Karpas-422 (cell line): ENCODE data around the gene ENGASE. TPM values are rescaled to one million over a fixed set of nuclear protein-coding genes. Genes with fewer than 3 reads are reported as not detected.

Source experiments
- DNase-seq: peaks from one replicate; pipeline ENCODE4 v3.0.0-alpha.2; 2015
- H2AFZ ChIP-seq: fragments of 200-600 bp; sonication (generic); 2 replicates; pipeline ENCODE4 v1.6.1; 2014; ENCODE audit warnings: antibody characterized with exemption, low read length, mixed read lengths
- H3K27ac ChIP-seq: fragments of 200-600 bp; sonication (generic); 2 replicates; pipeline ENCODE4 v1.5.1; 2014; ENCODE audit warnings: mild to moderate bottlenecking, low read length, moderate library complexity
- H3K27me3 ChIP-seq: fragments of 200-600 bp; sonication (generic); 2 replicates; pipeline ENCODE4 v1.6.1; 2014; ENCODE audit warnings: low read length, mixed read lengths
- H3K36me3 ChIP-seq: fragments of 200-600 bp; sonication (generic); 2 replicates; pipeline ENCODE4 v1.6.1; 2014; ENCODE audit warnings: low read length, mixed read lengths; ENCODE audit not compliant: insufficient read depth
- H3K4me1 ChIP-seq: fragments of 200-600 bp; sonication (generic); 2 replicates; pipeline ENCODE4 v1.6.1; 2014; ENCODE audit warnings: mild to moderate bottlenecking, low read length, mixed read lengths
- H3K4me2 ChIP-seq: fragments of 200-600 bp; sonication (generic); 2 replicates; pipeline ENCODE4 v1.6.1; 2014; ENCODE audit warnings: low read length, low read depth, mild to moderate bottlenecking; ENCODE audit not compliant: poor library complexity, severe bottlenecking
- H3K4me3 ChIP-seq: fragments of 200-600 bp; sonication (generic); 2 replicates; pipeline ENCODE4 v1.5.1; 2014; ENCODE audit warnings: mild to moderate bottlenecking, antibody characterized with exemption, low read length, mixed read lengths
- H3K79me2 ChIP-seq: fragments of 200-600 bp; sonication (generic); 2 replicates; pipeline ENCODE4 v1.6.1; 2014; ENCODE audit warnings: mild to moderate bottlenecking, low read length, mixed read lengths
- H3K9ac ChIP-seq: fragments of 200-600 bp; sonication (generic); 2 replicates; pipeline ENCODE4 v1.6.0; 2014; ENCODE audit warnings: low read length
- H3K9me2 ChIP-seq: fragments of 200-600 bp; sonication (generic), shearing (Covaris generic); replicated peaks from 2 replicates; pipeline ENCODE4 v1.6.0; 2014; ENCODE audit warnings: mild to moderate bottlenecking, low read length, moderate library complexity; ENCODE audit not compliant: insufficient read depth
- H3K9me3 ChIP-seq: fragments of 300-700, 200-600 bp; sonication (generic); 2 replicates; pipeline ENCODE4 v1.6.1; 2014; ENCODE audit warnings: low read length, mixed read lengths
- H4K20me1 ChIP-seq: fragments of 200-600 bp; sonication (generic); 2 replicates; pipeline ENCODE4 v1.6.1; 2014; ENCODE audit warnings: mild to moderate bottlenecking, antibody characterized with exemption, low read length, low read depth; ENCODE audit not compliant: insufficient read depth
- total RNA-seq: library from RNA; depleted of rRNA; stranded (reverse); fragments of >200 nt; shearing (Covaris generic); gene quantifications from 2 replicates; pipeline ENCODE4 v1.2.3, GENCODE V29; 2014; ENCODE audit warnings: low replicate concordance

Gene ENGASE
- total RNA-seq, 1 experiment from 2014 or later = 11.0 TPM

DNA sequence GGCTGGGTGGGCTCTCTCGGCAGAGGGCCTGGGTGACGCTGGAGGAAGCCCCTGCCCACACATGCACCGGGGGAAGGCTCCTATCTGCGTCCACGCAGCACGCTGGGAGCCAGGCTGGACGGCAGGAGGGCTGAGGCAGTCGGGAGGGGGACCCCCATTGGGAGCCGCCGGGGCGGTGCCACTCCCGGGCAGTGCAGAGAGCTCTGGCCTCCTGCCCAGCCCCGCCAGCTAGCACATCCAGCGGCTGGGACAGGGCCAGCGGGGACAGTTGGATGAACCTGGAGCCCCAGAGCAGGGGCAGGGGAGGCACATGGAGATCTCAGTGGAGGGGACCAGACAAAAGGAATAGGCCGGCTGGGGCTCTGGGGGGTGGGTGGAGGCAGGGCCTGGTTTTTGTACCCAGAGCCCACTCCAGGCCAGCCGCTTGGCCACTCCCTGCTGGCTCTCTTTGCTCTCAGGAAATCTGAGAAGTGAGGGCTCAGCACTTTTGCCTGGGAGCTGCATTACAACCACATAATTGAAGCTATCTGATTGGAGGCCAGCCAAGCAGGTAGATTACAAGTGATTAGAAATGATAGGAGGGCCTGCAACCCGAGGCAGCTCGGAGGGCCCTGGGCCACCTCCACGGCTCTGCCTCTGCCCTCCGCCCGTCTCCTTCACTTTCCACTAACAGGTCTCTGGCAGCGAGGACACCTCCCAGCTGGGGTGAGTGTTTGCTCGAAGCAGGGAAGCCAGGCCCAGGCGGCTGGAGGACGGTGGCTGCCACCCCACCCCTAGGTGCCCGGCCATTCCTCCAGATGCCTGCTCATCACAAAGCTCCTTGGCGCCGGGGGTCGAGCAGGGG, 40.1 kb downstream of the ENGASE start:
- Histone ChIP-seq H3K4me2 (no peak overlapping the region), H3K9me3 (no peaks in the 10 kb centered on the region), H3K9me2 (no peaks in the 10 kb centered on the region), H3K79me2 (no peaks in the 10 kb centered on the region), H4K20me1 (no peaks in the 10 kb centered on the region; the same call in 1 of the 2 replicates), H3K4me3 (no peak overlapping the region), H3K36me3 (no peaks in the 10 kb centered on the region), H3K27me3 (no peaks in the 10 kb centered on the region), H3K4me1 (no peaks in the 10 kb centered on the region), H3K9ac (no peak overlapping the region), H2AFZ (no peak overlapping the region), H3K27ac (no peak overlapping the region)
- no peak for DNase-seq

GRCh38 chr17:79115487-79115886, 40.9 kb downstream of the ENGASE start:
- Histone ChIP-seq H3K4me3 (no peak overlapping the region), H2AFZ (no peak overlapping the region), H3K4me1 (no peaks in the 10 kb centered on the region), H3K9ac (no peak overlapping the region), H3K9me3 (no peaks in the 10 kb centered on the region), H3K36me3 (no peaks in the 10 kb centered on the region), H4K20me1 (no peaks in the 10 kb centered on the region; the same call in 1 of the 2 replicates), H3K79me2 (no peaks in the 10 kb centered on the region), H3K9me2 (no peaks in the 10 kb centered on the region), H3K4me2 (no peak overlapping the region), H3K27me3 (no peaks in the 10 kb centered on the region), H3K27ac (no peak overlapping the region)
- no peak for DNase-seq

GRCh38 chr17:79116575-79117368, 42.1 kb downstream of the ENGASE start:
- DNase-seq = peak; percentile 51
- Histone ChIP-seq H3K27me3 (no peaks in the 10 kb centered on the region), H2AFZ (no peak overlapping the region), H3K9ac (no peak overlapping the region), H3K36me3 (no peaks in the 10 kb centered on the region), H3K79me2 (no peaks in the 10 kb centered on the region), H3K4me3 (no peak overlapping the region), H3K4me2 (no peak overlapping the region), H3K9me3 (no peaks in the 10 kb centered on the region), H3K4me1 (no peaks in the 10 kb centered on the region), H3K27ac (no peak overlapping the region), H3K9me2 (no peaks in the 10 kb centered on the region), H4K20me1 (no peaks in the 10 kb centered on the region; the same call in 1 of the 2 replicates)

DNA sequence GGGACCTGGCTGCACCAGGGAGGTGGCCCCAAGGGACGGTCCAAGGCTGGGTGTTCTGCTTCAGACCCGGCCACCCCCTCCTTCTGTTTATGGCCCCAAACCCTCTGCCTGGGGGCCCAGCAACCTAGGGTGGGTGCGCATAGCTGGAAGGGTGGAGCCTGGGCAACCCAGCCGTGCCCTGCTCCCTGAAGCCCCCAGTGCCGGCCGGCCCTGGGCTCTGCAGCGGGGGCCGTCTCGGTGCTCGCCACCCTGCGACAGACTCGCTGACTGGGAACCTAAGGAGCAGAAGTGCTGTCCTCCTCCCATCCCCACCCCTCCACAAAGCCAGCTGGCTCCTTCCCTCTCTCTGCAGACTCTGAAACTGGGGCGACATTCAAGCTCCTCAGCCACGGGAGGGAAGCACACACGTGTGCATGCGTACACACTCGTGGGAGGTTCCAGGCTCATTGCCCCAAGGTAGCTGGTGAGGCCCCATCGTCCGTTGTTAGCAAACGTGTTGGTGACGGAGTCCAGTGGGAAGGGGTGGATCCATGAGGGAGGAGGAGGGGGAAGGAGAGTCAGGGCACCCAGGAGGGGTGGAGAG, 43.4 kb downstream of the ENGASE start:
- no peak overlapping the region for H3K9ac ChIP-seq
- H4K20me1 ChIP-seq = no peaks in the 10 kb centered on the region; the same call in 1 of the 2 replicates
- H3K27me3 ChIP-seq = no peaks in the 10 kb centered on the region
- no peak for DNase-seq
- H3K27ac ChIP-seq = no peak overlapping the region
- no peaks in the 10 kb centered on the region for H3K79me2 ChIP-seq
- H3K4me3 ChIP-seq = no peak overlapping the region
- H3K4me1 ChIP-seq = no peaks in the 10 kb centered on the region
- H3K36me3 ChIP-seq = no peaks in the 10 kb centered on the region
- H2AFZ ChIP-seq = no peak overlapping the region
- no peak overlapping the region for H3K4me2 ChIP-seq
- no peaks in the 10 kb centered on the region for H3K9me3 ChIP-seq
- no peaks in the 10 kb centered on the region for H3K9me2 ChIP-seq

- no peaks in the 10 kb centered on the region for H3K79me2 ChIP-seq
- no peak overlapping the region for H3K9ac ChIP-seq
- H3K27me3 ChIP-seq = no peaks in the 10 kb centered on the region
- peaks cover 5% of the 10 kb centered on the region; the same call in 1 of the 2 replicates for H4K20me1 ChIP-seq
- no peaks in the 10 kb centered on the region for H3K9me3 ChIP-seq
- H3K4me3 ChIP-seq = no peak overlapping the region
- H3K36me3 ChIP-seq = no peaks in the 10 kb centered on the region
- DNase-seq = no peak
- no peak overlapping the region for H3K4me2 ChIP-seq
- H3K27ac ChIP-seq = no peak overlapping the region
- H3K4me1 ChIP-seq = no peaks in the 10 kb centered on the region
- no peak overlapping the region for H2AFZ ChIP-seq
- no peaks in the 10 kb centered on the region for H3K9me2 ChIP-seq
Observed at GRCh38 chr17:79118924-79119323, 44.3 kb downstream of the ENGASE start.

DNA sequence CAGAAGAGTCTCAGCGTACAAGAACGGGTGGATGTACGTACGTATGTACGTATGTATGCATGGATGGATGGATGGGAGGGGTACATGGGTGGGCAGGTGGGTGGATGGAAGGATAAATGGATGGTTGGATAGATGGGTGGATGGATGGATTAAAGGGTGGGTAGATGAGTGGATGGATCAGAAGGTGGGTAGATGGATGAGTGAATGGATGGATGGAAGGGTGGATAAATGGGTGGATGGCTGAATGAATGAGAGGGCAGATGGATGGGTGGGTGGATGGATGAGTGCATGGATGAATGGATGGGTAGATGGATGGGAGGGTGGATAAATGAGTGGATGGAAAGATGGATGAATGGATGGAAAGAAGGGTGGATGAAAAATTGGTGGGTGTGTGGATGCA, 45.6 kb downstream of the ENGASE start:
- Histone ChIP-seq H3K9me3 (no peaks in the 10 kb centered on the region), H2AFZ (no peak overlapping the region), H3K79me2 (no peaks in the 10 kb centered on the region), H3K9me2 (no peaks in the 10 kb centered on the region), H3K9ac (no peak overlapping the region), H3K4me3 (no peak overlapping the region), H3K36me3 (no peaks in the 10 kb centered on the region), H3K4me2 (no peak overlapping the region), H3K27me3 (no peaks in the 10 kb centered on the region), H4K20me1 (peaks cover 5% of the 10 kb centered on the region; the same call in 1 of the 2 replicates), H3K27ac (no peak overlapping the region), H3K4me1 (no peaks in the 10 kb centered on the region)
- no peak for DNase-seq

GRCh38 chr17:79123988-79124387, 49.4 kb downstream of the ENGASE start:
- Histone ChIP-seq H3K9me2 (no peaks in the 10 kb centered on the region), H3K4me3 (no peak overlapping the region), H2AFZ (no peak overlapping the region), H3K36me3 (no peaks in the 10 kb centered on the region), H3K9me3 (no peaks in the 10 kb centered on the region), H3K27ac (no peak overlapping the region), H3K4me2 (no peak overlapping the region), H3K9ac (no peak overlapping the region), H3K4me1 (no peaks in the 10 kb centered on the region), H3K79me2 (no peaks in the 10 kb centered on the region), H3K27me3 (no peaks in the 10 kb centered on the region), H4K20me1 (peaks cover 10% of the 10 kb centered on the region; the same call in 1 of the 2 replicates)
- no peak for DNase-seq
